K562 (cell line): ENCODE data around the gene ISLR2. TPM values are rescaled to one million over a fixed set of nuclear protein-coding genes. Genes with fewer than 3 reads are reported as not detected.

ENCODE experiments used
- ATAC-seq: fragments of 200-7000 bp; cut with Tn5 transposase; 3 replicates; pipeline ENCODE4 v1.9.1; 2020; ENCODE audit warnings: moderate library complexity
- BruUV-seq: library from RNA; stranded (reverse); fragments of 400-500 nt; replicated peaks from 2 replicates; lab custom pipeline; 2021; lab: Mats Ljungman, UMichigan
- CTCF ChIA-PET: fragments of 300-600 bp; formaldehyde crosslinking; extraction: SDS; loops from one replicate; lab custom pipeline; 2021; ENCODE audit warnings: low intra/inter-chr PET ratio; lab: Yijun Ruan, JAX
- POLR2A ChIA-PET: fragments of 300-600, 350-650 bp; sonication (Branson Sonifier 250); formaldehyde crosslinking; extraction: SDS; loops from one replicate; lab custom pipeline; 2021; ENCODE audit warnings: antibody characterized with exemption, inconsistent platforms; lab: Yijun Ruan, JAX
- DNase-seq, 4 experiments: peaks; one replicate each; pipeline versions ENCODE4 v3.0.0 to v3.0.0-alpha.2; 2011 to 2018; ENCODE audit warnings: low spot score in 3 of 4, mixed read lengths in 3 of 4; ENCODE audit errors: extremely low read depth in 1 of 4
- FAIRE-seq: peaks from 2 replicates; lab custom pipeline; 2011; peaks lifted over from hg19 to GRCh38; lab: Jason Lieb, UNC
- H2AFZ ChIP-seq: 2 replicates; pipeline ENCODE4 v1.6.0; 2011; ENCODE audit warnings: low read depth, low read length, control low read depth, inconsistent platforms
- H3K27ac ChIP-seq: fragments of 200-600 bp; 3 replicates; pipeline ENCODE4 v1.8.0; 2011; ENCODE audit warnings: low read depth, mild to moderate bottlenecking, control low read depth, inconsistent platforms, low read length, moderate library complexity, mixed read lengths; ENCODE audit errors: extremely low read depth
- H3K27me3 ChIP-seq, 2 experiments: fragments of 300-600 bp in 1 of 2; 2 replicates in 1 of 2; 3 replicates in 1 of 2; pipeline versions ENCODE4 v1.6.0 to v1.8.0; 2011; ENCODE audit warnings: inconsistent platforms in 2 of 2, low read length in 2 of 2, mild to moderate bottlenecking in 1 of 2, mixed read lengths in 1 of 2, moderate library complexity in 1 of 2; ENCODE audit not compliant: control insufficient read depth in 2 of 2, insufficient read depth in 2 of 2
- H3K36me3 ChIP-seq: fragments of 300-600 bp; 3 replicates; pipeline ENCODE4 v1.8.0; 2011; ENCODE audit warnings: mild to moderate bottlenecking, low read length, inconsistent platforms; ENCODE audit not compliant: control insufficient read depth, insufficient read depth
- H3K4me1 ChIP-seq, 2 experiments: fragments of 200-600 bp in 1 of 2; replicated peaks in 1 of 2; 2 replicates in 1 of 2; 3 replicates in 1 of 2; pipeline versions ENCODE4 v1.5.1 to v1.8.0; 2011; ENCODE audit warnings: inconsistent platforms in 2 of 2, low read length in 2 of 2, mild to moderate bottlenecking in 1 of 2, mixed read lengths in 1 of 2, moderate library complexity in 1 of 2; ENCODE audit not compliant: control insufficient read depth in 2 of 2, insufficient read depth in 2 of 2
- H3K4me2 ChIP-seq: 2 replicates; pipeline ENCODE4 v1.6.1; 2011; ENCODE audit warnings: low read length, control low read depth, inconsistent platforms, mixed read lengths; ENCODE audit not compliant: insufficient read depth
- H3K4me3 ChIP-seq: fragments of 200-600 bp; sonication (generic), shearing (Covaris generic); 2 replicates; pipeline ENCODE4 v1.5.1; 2016; ENCODE audit warnings: control low read depth, inconsistent platforms
- H3K79me2 ChIP-seq: fragments of 200-600 bp; 3 replicates; pipeline ENCODE4 v1.8.0; 2011; ENCODE audit warnings: low read length, inconsistent platforms; ENCODE audit not compliant: control insufficient read depth, insufficient read depth
- H3K9ac ChIP-seq, 2 experiments: 2 replicates each; pipeline versions ENCODE4 v1.6.0 to v1.6.1; 2011; ENCODE audit warnings: low read depth in 2 of 2, low read length in 2 of 2, control low read depth in 1 of 2, inconsistent platforms in 1 of 2, mild to moderate bottlenecking in 1 of 2, mixed read lengths in 1 of 2; ENCODE audit not compliant: insufficient read depth in 1 of 2
- H3K9me1 ChIP-seq: one replicate; pipeline ENCODE4 v1.6.0; 2011; ENCODE audit warnings: inconsistent platforms, mild to moderate bottlenecking, low read length, moderate library complexity; ENCODE audit not compliant: control insufficient read depth, insufficient read depth
- H3K9me3 ChIP-seq: replicated peaks from 2 replicates; pipeline ENCODE4 v1.5.1; 2011; ENCODE audit warnings: low read depth, low read length, inconsistent platforms; ENCODE audit not compliant: control insufficient read depth, insufficient read depth
- H4K20me1 ChIP-seq: replicated peaks from 2 replicates; pipeline ENCODE4 v1.6.1; 2011; ENCODE audit warnings: low read length, inconsistent platforms, mixed read lengths; ENCODE audit not compliant: control insufficient read depth, insufficient read depth
- AFF1 ChIP-seq, 2 experiments: fragments of 450-650 bp; IDR thresholded peaks; 2 replicates each; pipeline ENCODE4 v1.6.1; 2018; ENCODE audit warnings: mild to moderate bottlenecking in 2 of 2, low read depth in 1 of 2; ENCODE audit not compliant: partially characterized antibody in 2 of 2
- ATF6 ChIP-seq: sonication (generic); formaldehyde crosslinking; IDR thresholded peaks from 2 replicates; pipeline ENCODE4 v1.4.0; 2020; ENCODE audit warnings: mild to moderate bottlenecking, missing genetic modification reagents
- CXXC5 ChIP-seq: fragments of 250-450 bp; sonication (Bioruptor Pico); IDR thresholded peaks from 2 replicates; pipeline ENCODE4 v1.8.0; 2022; ENCODE audit warnings: inconsistent platforms, mild to moderate bottlenecking, moderate library complexity
- EGR1 ChIP-seq: fragments of 450-650 bp; conservative IDR thresholded peaks from 2 replicates; pipeline ENCODE4 v1.6.1; 2017; ENCODE audit warnings: mild to moderate bottlenecking
- HOMEZ ChIP-seq: fragments of 250-450 bp; sonication (Bioruptor Pico); IDR thresholded peaks from 2 replicates; pipeline ENCODE4 v1.4.0; 2020; ENCODE audit warnings: mild to moderate bottlenecking, moderate library complexity
- NFYB ChIP-seq: IDR thresholded peaks from 2 replicates; pipeline ENCODE4 v1.6.1; 2011; ENCODE audit warnings: mild to moderate bottlenecking, moderate library complexity; ENCODE audit not compliant: insufficient read length; ENCODE audit errors: extremely low read depth
- RBM34 ChIP-seq: fragments of 200-400 bp; formaldehyde crosslinking; IDR thresholded peaks from 2 replicates; pipeline ENCODE4 v1.6.1; 2018; ENCODE audit warnings: low read length, borderline replicate concordance; ENCODE audit not compliant: insufficient read depth
- TAL1 ChIP-seq: fragments of 450-650 bp; IDR thresholded peaks from 2 replicates; pipeline ENCODE4 v1.6.1; 2016; ENCODE audit warnings: mild to moderate bottlenecking
- ZNF174 ChIP-seq: fragments of 250-450 bp; sonication (Bioruptor Pico); IDR thresholded peaks from 2 replicates; pipeline ENCODE4 v1.4.0; 2020; ENCODE audit warnings: mild to moderate bottlenecking
- ZNF282 ChIP-seq: sonication (generic); formaldehyde crosslinking; IDR thresholded peaks from 2 replicates; pipeline ENCODE4 v1.8.1; 2023; ENCODE audit warnings: missing genetic modification reagents
- ZNF511 ChIP-seq: sonication (generic); formaldehyde crosslinking; IDR thresholded peaks from 2 replicates; pipeline ENCODE4 v1.8.0; 2022; ENCODE audit warnings: mild to moderate bottlenecking, missing genetic modification reagents
- ZZZ3 ChIP-seq: fragments of 450-650 bp; IDR thresholded peaks from 2 replicates; pipeline ENCODE4 v1.6.1; 2016; ENCODE audit warnings: antibody characterized with exemption, mild to moderate bottlenecking, moderate library complexity
- WGBS: fragments of 100-300 bp; shearing (Covaris generic); methylation state at CpG from one replicate; pipeline ENCODE4 v1.1.6; 2016; ENCODE audit warnings: low coverage, mixed read lengths; ENCODE audit not compliant: insufficient coverage; ENCODE audit errors: missing lambda C conversion rate; 5-methylcytosine and 5-hydroxymethylcytosine counted together
- in situ Hi-C: fragments of 300-500 bp; cut with MboI; formaldehyde crosslinking; loops from 4 replicates; pipeline ENCODE4 v1.15.0; 2018; ENCODE audit warnings: inconsistent platforms, mixed read lengths
- intact Hi-C: fragments of 100-400 bp; cut with micrococcal nuclease; formaldehyde crosslinking; loops from 2 replicates; pipeline ENCODE4 v1.14.2; 2022
- polyA plus RNA-seq, 8 experiments: library from polyadenylated mRNA; depleted of rRNA in 4 of 8; stranded (reverse) in 5 of 8; unstranded in 3 of 8; fragments of >200 nt; fragmentation: Nextera tagmentation in 2 of 8; fragmentation: Illumina TruSeq in 1 of 8; extraction: Ambion mirVana in 2 of 8; extraction: Trizol in 1 of 8; gene quantifications; 2 replicates each; pipeline versions ENCODE4 v1.2.1 to v1.2.3, GENCODE V29; 2011 to 2014; ENCODE audit warnings: inconsistent platforms in 1 of 8, missing spikeins in 1 of 8
- total RNA-seq, 7 experiments: library from RNA; depleted of rRNA in 6 of 7; stranded (reverse); fragments of >200 nt in 6 of 7; fragmentation: Illumina TruSeq in 2 of 7; extraction: Trizol in 2 of 7; gene quantifications; 2 replicates each; pipeline versions ENCODE4 v1.2.1 to v1.2.3, GENCODE V29; 2011 to 2021; ENCODE audit warnings: low replicate concordance in 1 of 7

The ISLR2 gene
- total and polyA plus RNA-seq, 9 of the 15 experiments (the other 6 are each of a cell fraction or from before 2014, with no cell fraction given), result not detected

DNA sequence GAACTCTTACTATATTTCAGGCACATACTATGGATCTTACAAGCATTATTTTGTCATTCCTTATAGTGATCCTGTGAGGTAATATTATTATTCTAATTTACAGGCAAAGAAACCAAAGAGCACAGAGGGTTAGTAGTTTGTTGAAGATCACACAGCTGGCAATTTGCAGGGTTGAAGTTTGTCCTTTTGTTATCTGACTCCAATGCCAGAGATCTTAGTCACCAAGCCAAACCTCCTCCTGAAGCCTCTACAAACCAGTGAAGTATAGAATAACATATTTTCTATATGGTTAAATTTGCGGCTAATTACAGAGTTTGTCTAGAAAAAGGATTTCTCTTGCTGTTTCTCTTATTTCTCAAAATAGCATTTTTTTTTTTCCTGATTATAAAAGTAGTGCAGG lies 11.2 kb downstream of the ISLR2 start:
- no peak overlapping the region for H3K4me2 ChIP-seq
- no peak overlapping the region for H3K27ac ChIP-seq
- BruUV-seq, result no TSS peak
- ChIA-PET POLR2A (no interaction called here), CTCF (no interaction called here)
- in situ Hi-C loops, result loop anchor here (25.0 kb wide), 1 partner anchor 1146 kb away; the partner anchor contains the start of gene GOLGA6D
- peaks cover 11 to 32% of the 10 kb centered on the region in 2 experiments for H3K27me3 ChIP-seq
- no peaks in the 10 kb centered on the region for H3K36me3 ChIP-seq
- 0% methylated on average over 1 of the region's 1 CpG for WGBS
- intact Hi-C loops, result no loop called here
- DNase-seq (no peak), ATAC-seq (no peak), FAIRE-seq (no peak)
- 0 out of 2 replicates have a peak, but pooled peaks cover 3% of the 10 kb centered on the region for H4K20me1 ChIP-seq
- H3K9me1 ChIP-seq, result no peaks in the 10 kb centered on the region
- no peak overlapping the region for H3K4me3 ChIP-seq
- no peaks in the 10 kb centered on the region for H3K79me2 ChIP-seq
- no peaks in the 10 kb centered on the region for H3K9me3 ChIP-seq
- no peaks in the 10 kb centered on the region for H3K4me1 ChIP-seq
- no peak overlapping the region for H2AFZ ChIP-seq
- H3K9ac ChIP-seq, result no peak overlapping the region
- TF ChIP-seq ZZZ3 (no peak), ZNF282 (CRISPR knock-in tag) (no peak), ATF6 (CRISPR knock-in tag) (no peak), TAL1 (no peak), HOMEZ (CRISPR knock-in tag) (no peak), EGR1 (no peak), AFF1 (IDR thresholded peaks at IDR 0.05; ENCODE audit: low read depth in 1 of 2, partially characterized antibody in 2 of 2) (no peak), NFYB (no peak), CXXC5 (no peak), ZNF174 (CRISPR knock-in tag) (no peak), RBM34 (no peak), ZNF511 (CRISPR knock-in tag) (no peak)
